ENCODE results near the gene CCDC126. TPM values are rescaled to one million over a fixed set of nuclear protein-coding genes. Genes with fewer than 3 reads are reported as not detected.
"Not testable (repeated sequence)": the region's sequence is repeated elsewhere in the genome, so short reads cannot be mapped to it uniquely, and the experiment has no call there.

Gene CCDC126, protein sequence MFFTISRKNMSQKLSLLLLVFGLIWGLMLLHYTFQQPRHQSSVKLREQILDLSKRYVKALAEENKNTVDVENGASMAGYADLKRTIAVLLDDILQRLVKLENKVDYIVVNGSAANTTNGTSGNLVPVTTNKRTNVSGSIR
- 3.3 and 6.5 TPM in 2 replicates for total RNA-seq (2014; rRNA removed; shearing (Covaris generic))

DNA sequence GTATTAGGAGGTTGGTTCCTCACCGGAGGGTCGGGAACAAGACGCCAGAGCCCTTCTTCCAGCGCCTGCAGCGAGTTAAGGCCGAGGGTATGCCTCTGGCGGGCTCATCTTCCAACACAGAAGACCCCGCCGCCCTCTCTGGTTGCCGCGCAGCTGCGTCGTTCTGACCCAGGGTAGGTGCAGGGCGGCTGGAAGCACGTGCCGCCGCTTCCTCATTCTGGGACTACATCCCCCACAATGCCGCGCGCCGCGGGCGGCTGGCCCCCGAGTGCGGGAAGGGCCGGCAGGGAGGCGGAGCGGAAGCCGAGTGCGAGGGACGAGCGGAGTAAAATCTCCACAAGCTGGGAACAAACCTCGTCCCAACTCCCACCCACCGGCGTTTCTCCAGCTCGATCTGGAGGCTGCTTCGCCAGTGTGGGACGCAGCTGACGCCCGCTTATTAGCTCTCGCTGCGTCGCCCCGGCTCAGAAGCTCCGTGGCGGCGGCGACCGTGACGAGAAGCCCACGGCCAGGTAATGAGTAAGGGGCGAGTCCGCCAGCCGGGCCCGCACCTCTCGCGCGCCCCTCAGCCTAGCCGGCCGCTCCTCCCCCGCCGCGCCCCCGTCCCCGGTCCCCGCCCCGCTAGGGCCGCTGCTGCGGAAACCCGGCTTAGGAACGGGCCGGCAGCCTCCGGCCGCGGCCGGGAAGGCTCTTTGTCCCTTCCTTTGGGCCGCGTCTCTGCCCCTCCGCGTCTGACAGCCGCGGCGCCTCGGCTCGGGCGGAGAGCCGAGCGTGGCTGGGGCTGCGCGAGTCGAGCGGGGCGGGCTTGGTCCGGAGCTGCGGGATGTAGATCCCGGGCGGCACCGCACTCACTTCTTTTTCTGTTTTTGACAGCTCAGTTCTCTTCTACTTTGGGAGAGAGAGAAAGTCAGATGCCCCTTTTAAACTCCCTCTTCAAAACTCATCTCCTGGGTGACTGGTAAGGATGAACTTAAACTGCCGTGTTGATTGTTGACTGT lies at the start of gene CCDC126:
Gene CCDC126 (plus strand): TSS at position 289 of the 998 bp plus-strand sequence. CDS start 13,934 bp downstream, outside the sequence.
- in situ Hi-C loops (cut with HindIII; ENCODE audit: low sequenced_read_pairs): no loop called here
- DNase-seq (ENCODE audit: low spot score): peak; percentile 90

DNA sequence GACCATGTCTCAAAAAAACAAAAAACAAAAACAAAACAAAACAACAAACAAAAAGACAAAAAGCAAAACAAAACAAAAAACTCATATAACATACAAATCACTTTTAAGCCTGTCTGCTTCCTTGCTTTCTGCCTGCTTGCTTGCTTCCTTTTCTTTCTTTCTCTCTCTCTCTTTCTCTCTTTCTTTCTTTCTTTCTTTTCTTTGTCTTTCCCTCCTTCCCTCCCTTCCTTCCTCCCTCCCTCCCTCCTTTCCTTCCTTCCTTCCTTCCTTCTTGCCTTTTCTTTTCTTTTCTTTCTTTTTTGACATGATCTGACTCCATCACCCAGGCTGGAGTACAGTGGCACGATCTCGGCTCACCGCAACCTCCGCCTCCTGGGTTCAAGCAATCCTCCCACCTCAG lies 49.5 kb upstream of the CCDC126 start:
- in situ Hi-C loops (cut with HindIII; ENCODE audit: low sequenced_read_pairs): no loop called here
- DNase-seq (ENCODE audit: low spot score): no peak

DNA sequence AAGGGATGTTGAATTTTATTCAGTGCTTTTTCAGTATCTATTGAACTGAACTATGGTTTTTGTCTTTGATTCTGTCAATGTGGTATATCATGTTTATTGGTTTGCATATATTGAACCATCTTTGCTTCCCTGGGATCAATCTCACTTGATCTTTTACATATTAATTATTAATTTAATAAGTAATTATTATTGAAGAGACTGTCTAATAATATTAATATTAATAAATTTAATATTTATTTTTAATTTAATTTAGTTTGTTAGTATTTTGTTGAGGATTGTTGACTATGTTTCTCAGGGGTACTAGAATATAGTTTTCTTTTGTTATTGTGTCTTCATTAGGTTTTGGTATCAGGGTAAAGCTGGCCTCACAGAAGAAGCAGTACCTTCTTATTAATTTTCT lies 38.9 kb upstream of the CCDC126 start:
- in situ Hi-C loops (cut with HindIII; ENCODE audit: low sequenced_read_pairs): no loop called here

DNA sequence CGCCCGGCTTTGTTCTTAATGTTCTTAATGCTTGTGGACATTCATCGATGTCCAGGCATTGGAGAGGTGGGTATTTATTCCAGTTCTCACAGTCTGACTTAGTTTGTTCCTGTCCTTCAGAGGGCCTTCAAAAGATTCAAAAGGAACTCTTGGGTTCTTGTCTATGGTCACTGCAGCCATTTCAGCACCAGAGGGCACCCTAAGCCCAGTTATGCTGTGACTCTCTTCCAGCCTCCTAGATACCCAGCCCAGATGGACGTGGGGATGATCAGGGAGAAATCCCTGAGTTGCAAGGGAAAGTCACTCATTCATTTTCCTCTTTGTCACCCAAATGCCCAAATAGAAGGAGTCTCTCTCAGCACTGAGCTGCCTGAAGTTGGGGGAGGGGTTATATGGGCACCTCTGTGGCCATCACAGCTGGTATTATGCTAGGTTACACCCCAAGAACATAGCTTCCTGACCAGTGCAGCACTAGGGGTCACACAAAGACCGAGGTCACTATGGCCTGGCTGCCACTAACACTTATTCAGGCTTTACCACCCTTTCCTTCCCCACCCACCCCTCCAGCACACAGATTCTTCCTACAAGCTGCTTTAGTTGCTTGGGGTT lies 26.5 kb upstream of the CCDC126 start:
- in situ Hi-C loops (cut with HindIII; ENCODE audit: low sequenced_read_pairs): no loop called here
- peak; percentile 75 for DNase-seq (ENCODE audit: low spot score)

More for the DNA sequence above, 38.9 kb upstream of the CCDC126 start:
- no peak for DNase-seq (ENCODE audit: low spot score)

DNA sequence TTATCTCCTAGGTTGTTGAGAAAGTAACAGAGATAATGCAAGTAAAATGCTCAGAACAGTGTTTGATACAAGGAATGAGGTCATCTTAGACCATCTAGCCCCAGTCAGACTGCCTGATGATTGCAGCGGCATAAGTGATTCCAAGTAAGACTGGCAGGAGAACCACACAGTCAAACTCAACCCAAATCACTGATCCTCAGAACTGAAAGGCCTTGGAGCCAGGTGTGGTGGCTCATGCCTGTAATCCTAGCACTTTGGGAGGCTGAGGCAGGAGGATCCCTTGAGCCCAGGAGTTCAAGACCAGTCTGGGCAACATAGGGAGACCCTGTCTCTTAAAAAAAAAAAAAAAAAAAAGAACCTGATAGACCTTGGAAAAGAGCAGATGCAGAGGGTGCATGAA lies 15.2 kb upstream of the CCDC126 start:
- DNase-seq (ENCODE audit: low spot score); in situ Hi-C loops (cut with HindIII; ENCODE audit: low sequenced_read_pairs): not testable (repeated sequence)

DNA sequence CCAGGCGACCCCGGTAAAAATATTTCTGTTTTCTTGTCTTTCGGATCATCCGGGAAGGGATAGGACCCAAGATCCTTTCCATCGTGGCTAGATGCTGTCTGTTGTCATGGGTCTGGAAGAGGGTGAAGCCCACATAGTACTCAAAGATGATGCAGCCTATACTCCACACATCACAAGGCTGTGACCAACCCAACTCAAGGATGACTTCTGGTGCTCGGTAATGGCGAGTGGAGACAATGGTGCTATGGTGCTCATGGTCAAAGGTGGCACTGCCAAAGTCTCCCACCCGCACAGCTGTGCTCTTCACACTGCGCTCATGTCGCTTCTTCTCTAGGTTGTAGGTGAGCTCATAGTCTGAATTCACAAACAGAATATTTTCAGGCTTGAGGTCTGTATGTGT lies 11.9 kb upstream of the CCDC126 start:
- DNase-seq (ENCODE audit: low spot score); in situ Hi-C loops (cut with HindIII; ENCODE audit: low sequenced_read_pairs): not testable (repeated sequence)

DNA sequence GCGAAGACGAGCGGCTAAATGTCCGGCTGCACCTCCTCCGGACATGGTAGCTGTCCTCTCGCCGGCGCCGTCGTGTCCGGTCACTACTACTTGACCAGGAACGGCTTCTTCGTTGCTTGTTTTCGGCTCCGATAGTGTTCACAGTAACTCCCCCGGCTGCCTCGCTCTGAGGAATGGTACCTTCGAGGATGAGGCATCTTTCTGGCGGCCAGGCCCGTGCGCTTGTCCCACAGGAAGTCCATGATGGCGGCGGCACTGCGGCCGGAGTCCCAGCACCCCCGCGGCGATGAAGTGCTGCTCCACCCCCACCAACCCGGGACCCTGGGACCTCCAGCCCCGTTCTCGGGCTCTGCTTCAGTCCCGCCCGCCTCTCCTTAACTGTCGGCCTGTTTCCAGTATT lies 11.0 kb upstream of the CCDC126 start:
- DNase-seq (ENCODE audit: low spot score): no peak
- in situ Hi-C loops (cut with HindIII; ENCODE audit: low sequenced_read_pairs): no loop called here

DNA sequence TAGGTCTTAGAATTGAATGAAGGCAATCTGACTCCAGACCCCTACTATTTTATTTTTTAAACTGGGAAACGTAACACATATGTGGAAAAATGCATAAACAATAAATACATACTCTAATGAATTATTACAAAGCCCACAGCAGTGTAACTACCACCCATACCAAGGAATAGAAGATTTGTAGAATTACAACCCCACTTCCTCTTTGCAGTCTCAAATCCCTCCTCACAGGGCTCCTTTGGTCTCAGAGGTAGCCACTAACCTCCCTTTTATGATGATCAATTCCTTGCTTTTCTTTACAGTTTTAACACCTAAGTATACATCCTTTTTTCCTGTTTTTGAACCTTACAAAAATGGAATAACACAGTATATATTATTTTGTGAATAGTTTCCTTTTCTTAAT lies 6.7 kb upstream of the CCDC126 start:
- DNase-seq (ENCODE audit: low spot score): no peak
- in situ Hi-C loops (cut with HindIII; ENCODE audit: low sequenced_read_pairs): no loop called here

DNA sequence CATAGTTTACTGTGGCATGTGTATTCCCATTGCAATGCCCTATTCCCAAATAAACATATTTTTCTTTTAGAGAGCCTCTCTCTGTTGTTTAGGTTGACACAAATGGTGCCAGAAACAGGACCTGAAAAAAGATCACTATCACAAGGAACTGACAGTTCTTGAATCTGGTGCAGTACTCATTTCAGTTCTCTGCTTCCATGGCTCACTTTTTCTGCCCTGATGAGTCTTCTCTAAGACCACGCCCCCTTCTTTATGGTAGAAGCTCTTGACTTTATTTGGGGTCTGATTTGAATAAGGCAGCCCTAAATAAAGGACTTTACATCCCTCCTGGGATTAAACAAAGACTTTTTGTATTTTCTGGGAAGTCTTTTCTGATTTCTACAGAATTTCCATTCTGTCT lies 3.5 kb upstream of the CCDC126 start:
- DNase-seq (ENCODE audit: low spot score): no peak
- in situ Hi-C loops (cut with HindIII; ENCODE audit: low sequenced_read_pairs): no loop called here

DNA sequence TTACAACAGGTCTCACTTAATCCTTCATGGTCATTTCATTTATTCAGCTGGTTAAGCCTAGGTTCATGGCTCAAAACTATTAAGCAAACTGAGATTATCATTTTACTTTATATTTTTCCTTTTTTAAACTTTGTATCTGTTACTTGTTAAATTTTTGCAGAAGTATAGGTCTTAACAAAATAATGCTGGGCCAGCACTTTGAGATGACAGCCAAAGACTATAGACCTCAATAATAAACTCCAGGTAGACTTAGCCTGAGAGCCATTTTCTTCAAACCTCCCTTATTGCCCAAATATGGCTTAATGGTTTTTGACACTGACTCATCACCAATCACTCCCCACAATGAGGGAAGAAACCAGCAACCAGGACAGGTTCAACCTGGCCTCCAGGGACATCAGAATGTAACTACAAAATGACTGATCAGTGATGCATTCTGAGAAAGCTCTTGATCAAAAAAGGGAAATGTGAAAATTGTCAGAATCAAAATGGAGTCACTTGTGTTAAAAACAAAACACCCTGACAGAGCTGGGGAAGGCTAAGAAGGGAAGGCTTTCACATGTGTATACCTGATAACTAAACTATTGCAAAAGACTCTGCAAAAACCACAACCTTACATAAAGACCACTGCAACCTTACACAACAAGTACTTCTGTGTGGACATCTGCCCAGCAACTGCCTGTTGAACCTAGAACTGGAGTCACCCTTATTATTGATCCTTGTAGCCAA lies 2.1 kb upstream of the CCDC126 start:
- DNase-seq (ENCODE audit: low spot score): no peak
- in situ Hi-C loops (cut with HindIII; ENCODE audit: low sequenced_read_pairs): no loop called here

DNA sequence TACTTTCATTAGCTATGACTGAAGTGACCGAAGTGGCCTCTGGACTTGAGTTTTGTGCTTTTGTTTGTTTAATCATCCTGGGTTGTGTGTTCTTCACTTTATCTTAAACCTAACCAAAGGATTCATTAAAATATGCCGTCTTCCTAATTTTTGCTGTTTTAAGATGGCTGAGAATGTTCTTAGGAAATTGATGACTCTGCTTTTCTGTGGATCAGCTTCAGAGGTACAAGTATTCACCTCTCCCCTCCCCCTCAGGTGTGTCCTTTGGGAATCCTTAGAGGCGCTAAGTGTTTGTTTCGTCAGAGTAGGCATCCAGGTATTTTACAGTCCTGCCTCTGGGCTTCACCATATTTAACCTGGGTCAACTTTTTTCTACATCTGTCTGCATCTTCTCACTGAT lies 1.1 kb downstream of the CCDC126 start:
- in situ Hi-C loops (cut with HindIII; ENCODE audit: low sequenced_read_pairs): no loop called here

DNA sequence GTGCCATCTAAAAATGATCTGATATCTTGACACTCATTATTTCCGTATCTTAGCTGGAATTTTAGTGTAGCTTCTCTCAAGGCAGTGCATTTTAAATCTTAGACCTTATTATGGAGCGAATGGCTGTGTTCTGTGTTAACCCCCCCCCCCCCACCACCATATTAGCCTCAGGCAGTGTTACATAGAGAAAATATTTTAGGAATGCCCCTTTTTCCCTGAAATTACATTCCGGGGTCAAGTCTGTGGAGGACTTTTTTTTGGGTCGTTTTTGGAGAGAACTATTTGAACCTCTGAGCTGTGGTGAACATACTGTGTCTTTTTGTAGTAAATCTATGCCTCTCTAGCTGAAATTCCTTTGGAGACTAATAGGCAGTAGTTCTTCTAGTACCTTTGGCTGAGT lies 3.1 kb downstream of the CCDC126 start:
- in situ Hi-C loops (cut with HindIII; ENCODE audit: low sequenced_read_pairs): no loop called here
- no peak for DNase-seq (ENCODE audit: low spot score)

More for the DNA sequence above, 1.1 kb downstream of the CCDC126 start:
- DNase-seq (ENCODE audit: low spot score): no peak

DNA sequence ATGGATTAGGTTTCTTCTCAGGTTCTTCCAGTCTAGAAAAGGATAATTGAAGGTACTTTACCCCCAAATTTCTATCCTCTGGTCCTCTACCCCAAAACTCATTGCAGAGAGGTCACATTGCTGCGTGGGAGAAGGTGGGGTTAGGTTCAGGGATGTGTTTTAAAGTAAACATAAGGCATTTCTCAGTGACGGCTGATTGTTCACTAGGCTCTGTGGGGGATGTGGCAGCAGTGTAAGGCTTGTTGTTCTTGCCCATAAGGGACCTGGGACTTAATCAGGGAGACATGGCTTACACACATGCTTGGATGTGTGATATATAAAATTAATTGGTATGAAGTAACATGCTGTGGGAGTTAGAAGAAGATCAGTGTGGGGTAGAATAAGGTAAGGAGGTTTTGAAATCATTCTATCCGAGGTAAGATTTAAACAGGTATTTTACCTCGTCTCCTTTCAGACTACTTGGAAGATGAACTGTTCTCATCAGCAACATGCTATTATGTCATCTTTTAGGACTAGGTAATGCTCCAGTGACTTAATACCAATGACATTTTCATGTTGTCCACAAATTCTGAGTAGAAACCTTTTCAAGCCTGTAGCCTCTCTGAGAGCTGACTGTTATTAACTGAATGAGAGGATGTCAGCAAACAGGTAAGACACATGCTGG lies 6.6 kb downstream of the CCDC126 start:
- in situ Hi-C loops (cut with HindIII; ENCODE audit: low sequenced_read_pairs): no loop called here
- DNase-seq (ENCODE audit: low spot score): no peak

DNA sequence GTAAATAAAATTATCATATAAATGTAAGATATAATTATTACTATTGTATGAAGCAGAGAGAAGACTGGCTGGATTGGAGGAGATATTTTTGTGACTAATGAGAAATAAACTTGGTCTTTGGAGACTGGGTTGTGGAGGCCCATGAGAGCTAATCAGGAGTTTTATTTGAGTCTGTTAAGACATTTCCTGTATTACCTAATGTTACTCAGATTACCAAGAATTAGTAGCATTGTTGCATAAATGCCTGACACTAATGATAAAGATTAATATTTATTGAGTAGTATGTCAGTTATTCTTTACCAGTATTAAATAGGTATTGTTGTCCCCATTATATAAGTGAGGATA lies 7.1 kb downstream of the CCDC126 start:
- in situ Hi-C loops (cut with HindIII; ENCODE audit: low sequenced_read_pairs): no loop called here
- DNase-seq (ENCODE audit: low spot score): no peak

DNA sequence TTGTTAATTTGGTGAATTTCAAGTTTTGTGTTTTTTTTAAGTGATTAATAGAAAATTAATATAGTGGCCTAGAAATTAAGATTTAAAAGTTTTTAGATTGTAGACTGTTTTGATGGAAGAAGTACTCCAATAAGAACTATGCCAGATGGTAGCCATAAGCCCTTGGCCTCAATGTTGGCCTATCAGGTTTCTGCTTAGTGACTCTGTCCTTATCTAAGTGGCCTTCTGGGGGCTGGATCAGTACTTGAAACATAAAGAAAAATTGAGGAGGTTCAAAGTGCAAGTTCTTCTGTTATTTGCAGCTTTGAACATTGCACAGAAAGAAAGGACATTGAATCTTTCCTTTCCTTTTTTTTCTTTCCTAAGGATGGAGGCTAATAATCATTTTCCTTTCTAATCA lies 9.9 kb downstream of the CCDC126 start:
- in situ Hi-C loops (cut with HindIII; ENCODE audit: low sequenced_read_pairs): no loop called here
- DNase-seq (ENCODE audit: low spot score): no peak

DNA sequence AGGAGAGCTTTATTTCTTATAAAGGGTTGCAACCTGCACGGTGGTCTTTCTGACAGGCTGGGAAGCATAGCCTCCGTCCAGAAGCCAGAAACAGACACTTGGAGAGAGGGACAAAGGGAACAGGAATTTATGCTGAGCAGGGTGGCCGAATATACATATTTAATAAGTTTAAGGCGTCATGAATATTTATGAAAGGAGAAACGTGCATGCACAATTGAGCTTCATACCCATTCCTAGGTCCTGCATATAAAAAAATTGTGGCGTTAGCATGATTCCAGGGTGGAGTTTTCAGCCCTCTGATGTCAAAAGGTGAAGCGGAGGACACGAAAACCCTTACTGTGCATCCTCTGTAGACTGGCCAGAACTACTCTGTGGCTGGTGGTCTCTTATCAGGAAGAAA lies 10.7 kb downstream of the CCDC126 start:
- in situ Hi-C loops (cut with HindIII; ENCODE audit: low sequenced_read_pairs): no loop called here
- no peak for DNase-seq (ENCODE audit: low spot score)

DNA sequence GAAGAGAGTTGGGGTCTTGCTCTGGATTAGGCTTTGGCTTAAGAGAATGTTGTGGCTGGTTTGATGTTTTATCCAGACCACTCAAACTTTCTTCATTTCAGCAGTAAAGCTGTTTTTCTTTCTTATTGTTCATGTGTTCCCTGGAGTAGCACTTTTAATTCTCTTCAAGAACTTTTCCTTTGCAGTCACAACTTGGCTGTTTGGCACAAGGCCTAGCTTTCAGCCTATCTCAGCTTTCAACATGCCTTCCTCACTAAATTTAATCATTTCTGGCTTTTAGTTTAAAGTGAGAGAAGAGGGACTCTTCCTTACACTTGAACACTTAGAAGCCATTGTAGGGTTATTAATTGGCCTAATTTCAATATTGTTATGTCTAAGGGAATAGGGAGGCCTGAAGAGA lies 18.1 kb downstream of the CCDC126 start:
- in situ Hi-C loops (cut with HindIII; ENCODE audit: low sequenced_read_pairs): no loop called here
- no peak for DNase-seq (ENCODE audit: low spot score)

DNA sequence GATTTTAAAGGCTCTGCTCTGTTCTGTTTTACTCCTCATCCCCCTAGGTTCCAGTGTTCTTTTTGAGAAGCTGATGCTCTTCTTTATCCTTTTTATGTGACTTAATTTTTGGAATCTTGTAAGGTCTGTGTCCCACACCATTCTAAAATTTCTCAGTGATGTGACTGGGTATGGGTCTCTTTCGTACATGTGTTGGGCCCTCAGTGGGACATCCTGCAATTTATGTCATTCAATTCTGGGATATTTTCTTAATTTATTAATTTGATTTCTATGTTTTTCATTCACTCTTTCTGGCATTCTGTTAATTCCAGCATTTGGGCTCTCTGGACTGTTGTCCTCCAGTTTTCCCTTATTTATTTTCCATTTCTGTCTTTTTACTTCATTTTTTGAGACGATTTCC lies 19.4 kb downstream of the CCDC126 start:
- in situ Hi-C loops (cut with HindIII; ENCODE audit: low sequenced_read_pairs): no loop called here
- no peak for DNase-seq (ENCODE audit: low spot score)

DNA sequence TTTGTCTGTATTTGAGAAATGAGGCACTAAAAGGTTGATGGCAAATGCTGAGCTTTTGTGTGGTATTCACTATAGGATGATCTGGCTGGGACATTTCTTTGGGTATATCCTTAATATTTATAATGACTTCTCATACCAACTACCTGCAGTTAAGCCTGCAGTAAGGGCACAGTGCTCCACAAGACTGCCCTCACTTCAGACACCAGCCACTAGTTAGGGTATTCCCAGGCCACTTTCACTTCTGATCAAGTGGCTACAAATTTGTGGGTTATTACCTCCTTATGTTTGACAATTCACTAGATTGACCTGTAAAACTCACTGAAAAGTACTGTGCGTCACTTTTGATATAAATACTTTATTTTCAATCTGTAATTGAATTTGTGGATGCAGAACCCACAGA lies 20.3 kb downstream of the CCDC126 start:
- DNase-seq (ENCODE audit: low spot score): no peak
- in situ Hi-C loops (cut with HindIII; ENCODE audit: low sequenced_read_pairs): no loop called here
